NCI-H524 treated with DMSO at 0.1 percent for 48 hours (cell line): Measurements from ENCODE around the gene MINAR2.

ENCODE experiments used
- DNase-seq: peaks from one replicate; lab custom pipeline; 2025; lab: John Stamatoyannopoulos, UW

MINAR2 gene

DNA sequence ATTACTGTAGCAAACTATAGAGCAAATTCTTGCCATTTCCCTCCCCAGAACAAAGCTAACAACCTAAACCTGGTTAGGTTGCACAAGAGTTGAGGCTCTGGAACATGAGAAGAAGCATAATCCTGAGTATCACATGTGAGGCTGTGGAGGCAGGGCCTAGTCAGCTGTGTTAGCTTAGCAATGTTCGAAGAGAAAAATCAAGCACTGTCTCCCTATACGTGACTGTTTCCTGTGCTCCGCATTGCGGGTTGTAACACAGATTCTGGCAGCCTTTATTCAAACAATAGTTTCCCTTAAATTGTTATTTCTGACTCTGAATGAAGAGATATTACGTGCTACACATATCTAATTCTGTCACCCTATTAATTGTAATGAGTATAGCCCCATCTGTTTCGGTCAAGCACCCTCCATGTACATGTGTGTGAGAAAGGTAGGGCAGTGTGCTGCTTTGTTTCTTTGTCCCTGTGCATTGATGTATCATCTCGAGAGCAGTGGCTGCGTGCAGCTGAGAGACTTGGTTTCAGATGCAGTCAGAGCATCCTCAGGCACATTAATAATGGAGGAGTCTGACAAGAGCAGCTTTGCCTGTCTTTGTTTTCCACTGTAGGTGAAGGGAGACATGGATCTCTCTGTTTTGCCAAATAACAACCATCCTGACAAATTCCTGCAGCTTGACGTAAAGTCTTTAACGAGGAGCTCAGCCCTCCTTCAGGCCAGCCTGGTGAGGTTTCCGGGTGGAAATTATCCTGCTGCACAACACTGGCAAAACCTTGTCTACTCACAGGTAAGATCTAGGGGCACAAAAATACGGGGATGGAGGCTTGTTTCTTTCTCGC is at the start of gene MINAR2:
MINAR2 (plus strand) TSS at position 523 of the 836 bp plus-strand sequence; CDS start at position 620, 97 bp downstream.
- no peak for DNase-seq

DNA sequence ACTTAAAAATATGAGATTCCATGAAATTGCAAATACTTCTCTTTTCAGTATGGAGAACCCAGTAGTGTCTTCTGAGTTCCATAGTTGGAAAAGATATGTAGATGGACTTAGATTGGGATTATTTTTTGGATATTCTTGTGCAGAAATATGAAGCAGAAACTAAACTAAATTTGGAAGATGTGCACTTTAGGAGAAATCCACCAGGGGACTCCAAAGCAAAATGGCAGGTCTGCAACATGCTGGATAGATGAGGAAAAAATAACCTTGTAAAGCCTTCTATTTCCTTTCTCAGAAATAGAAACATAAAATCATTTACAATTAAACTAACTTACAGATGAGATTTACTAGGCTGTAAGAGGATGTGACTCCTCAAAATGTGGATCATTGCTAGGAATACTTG is 49.2 kb upstream of the MINAR2 start:
- DNase-seq: no peak

DNA sequence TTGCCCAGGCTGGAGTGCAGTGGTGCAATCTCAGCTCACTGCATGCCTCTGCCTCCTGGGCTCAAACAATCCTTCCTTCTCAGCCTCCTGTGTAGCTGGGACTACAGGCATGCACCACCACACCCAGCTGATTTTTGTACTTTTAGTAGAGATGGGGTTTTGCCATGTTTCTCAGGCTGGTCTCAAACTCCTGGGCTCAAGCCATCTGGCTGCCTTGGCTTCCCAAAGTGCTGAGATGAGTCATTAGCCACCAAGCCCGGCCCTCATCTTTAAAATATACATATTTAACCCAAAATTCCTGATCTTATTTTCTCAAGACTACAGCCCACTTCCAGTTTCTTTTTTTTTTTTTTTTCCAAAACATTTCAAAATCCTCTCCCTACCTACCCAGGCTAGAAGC is 31.7 kb upstream of the MINAR2 start:
- DNase-seq: no peak

DNA sequence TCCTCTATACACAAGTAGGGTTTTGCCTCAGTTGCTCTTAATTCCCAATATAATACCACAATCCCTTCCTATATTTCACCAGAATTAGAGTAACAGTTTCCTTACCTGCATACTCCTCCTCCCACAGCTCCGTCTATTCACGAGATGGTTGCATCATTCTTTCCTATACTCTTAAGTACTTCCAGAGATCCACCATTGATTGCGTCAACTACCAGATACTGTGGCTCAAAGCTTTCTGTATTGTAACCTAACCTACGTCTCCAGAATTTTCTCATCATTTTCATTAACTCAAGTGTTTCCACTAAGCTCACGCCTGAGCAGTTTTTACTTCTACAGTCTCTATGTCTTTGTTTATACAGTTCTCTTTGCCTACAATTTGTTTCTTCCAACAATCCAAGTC is 31.2 kb upstream of the MINAR2 start:
- DNase-seq: no peak

DNA sequence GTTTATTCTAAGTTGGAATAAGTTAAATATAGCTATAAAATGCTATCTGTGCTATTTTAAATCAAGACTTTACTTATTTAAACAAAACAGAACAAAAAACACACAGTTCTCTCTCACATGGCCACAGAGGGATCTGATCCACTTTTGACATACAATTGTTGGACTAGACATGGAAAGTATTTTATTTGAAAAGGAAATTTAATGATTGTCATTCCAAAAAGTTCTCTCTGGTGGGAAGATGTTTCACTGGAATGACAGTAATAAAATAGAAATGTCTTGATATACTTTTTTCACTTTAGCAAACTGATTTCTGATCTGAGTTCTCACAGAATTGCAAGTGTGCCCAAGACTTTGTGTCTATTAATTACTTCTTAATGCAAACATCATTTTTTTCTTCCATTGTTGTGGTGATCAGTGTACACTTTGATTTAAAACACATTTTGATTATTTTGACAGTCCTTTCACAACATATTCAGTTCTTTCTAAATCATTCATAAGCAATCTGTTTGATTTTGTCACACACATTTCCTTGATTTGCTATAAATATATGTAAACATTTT is 30.1 kb upstream of the MINAR2 start:
- no peak for DNase-seq

DNA sequence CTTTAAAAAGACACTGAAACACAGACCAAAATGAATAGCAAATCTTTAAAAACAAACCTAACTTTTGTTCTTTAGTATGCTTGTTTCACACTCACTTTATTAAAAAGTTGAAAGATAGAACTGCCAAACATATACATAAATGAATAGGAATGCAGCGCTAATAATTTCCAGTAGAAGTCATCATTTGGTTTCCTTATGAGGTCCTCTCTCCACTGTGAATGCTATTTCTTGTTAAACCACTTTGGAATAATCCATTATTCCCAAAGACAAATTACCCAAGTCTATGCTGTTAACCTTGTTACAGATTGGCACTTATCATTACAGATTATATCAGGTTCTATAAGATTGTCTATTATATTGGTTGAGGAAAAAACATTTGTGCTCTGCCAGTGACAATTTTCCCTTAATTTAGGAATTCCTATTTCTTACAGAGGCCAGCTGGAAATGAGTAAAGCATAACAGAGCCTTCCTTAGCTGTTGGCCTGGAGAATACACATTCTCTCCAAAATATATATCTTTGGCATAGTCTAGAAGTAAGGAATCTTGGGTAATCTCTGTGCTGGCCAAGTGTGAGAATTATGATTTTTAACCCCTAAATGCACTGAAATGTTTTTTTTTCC is 29.3 kb upstream of the MINAR2 start:
- no peak for DNase-seq

DNA sequence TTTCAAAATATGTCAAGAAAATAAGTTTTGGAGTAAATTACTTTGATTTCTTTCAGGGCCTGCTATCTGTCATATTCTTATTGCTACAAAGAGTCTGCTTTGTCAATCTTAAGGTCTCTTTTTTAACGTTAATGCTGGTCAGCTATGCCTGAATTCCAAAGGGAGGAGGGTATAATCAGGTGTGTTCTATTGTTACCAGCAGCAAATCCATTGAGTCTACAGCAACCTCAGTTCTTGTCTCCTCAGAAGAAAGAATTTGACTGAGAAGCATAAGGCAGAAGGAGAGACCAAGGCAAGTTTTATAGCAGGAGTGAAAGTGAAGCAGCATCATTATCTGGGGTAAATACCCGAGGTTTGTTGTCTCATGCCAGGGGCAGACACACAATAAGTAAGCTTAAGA is 23.7 kb upstream of the MINAR2 start:
- no peak for DNase-seq

DNA sequence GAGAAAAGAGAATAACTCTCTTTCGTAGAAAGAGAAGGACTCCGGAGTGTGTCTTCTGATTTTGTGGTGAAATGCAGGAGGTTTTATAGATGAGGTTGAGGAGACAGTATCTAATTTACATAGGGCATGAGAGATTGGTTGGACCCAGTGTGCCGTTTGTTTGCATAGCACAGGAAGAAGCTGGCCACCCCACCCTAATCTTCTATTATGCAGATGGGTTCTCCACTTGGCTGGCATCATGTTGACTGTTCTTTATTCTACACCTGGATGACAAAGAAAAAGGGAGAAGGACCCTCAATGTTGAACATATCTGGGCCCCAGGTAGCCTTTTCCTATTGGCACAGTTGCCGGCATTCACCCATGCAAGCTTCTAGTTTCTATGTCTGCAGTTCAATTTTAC is 23.2 kb upstream of the MINAR2 start:
- DNase-seq: no peak

DNA sequence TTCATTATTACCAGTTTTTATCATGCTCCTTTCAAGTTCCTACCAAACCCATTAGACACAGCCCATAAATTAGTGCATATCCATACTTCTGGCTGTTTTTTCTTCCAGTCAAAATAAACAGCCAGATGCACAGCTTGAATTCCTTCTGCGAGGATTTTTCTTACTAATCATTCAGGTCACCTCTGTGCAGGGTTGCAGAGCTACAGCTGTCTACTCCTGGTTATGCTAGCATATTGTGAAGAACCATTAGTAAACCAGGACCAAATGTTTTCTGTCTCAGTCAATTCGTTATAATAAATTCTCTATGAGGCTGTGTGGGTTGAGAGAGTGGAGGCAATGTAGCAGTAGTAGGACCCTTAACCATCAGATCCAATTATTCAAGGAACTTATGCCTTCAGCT is 8.1 kb upstream of the MINAR2 start:
- no peak for DNase-seq

DNA sequence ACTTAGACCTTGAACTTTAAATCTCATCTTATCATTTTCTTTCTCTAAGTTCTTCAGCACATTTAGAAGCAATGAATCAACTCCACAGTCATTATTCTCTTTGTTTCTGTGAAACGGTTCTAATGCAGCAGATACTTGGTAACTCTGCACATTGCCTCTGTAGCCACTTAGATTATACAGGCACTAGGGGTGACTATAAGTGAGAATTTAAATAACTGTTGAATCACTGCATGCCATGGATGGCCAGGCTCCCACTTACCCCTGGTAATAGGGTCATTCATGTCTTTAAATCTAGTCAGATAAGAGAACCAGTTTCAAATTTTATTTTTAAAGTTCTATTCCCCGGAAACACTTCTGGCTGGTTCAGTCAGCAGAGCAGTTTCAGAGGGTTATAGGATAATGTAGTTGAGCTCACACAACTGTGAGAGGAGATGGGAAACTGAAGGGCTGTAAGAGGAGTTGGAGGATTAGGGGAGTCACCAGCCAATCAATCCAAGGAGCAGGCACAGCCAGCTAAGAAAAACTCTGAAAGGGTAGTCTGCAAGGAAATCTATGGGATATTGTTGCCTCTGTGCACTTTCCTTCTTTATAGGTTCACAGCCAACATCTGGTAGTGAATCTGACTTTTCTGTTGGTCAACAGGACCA is 4.2 kb upstream of the MINAR2 start:
- no peak for DNase-seq

DNA sequence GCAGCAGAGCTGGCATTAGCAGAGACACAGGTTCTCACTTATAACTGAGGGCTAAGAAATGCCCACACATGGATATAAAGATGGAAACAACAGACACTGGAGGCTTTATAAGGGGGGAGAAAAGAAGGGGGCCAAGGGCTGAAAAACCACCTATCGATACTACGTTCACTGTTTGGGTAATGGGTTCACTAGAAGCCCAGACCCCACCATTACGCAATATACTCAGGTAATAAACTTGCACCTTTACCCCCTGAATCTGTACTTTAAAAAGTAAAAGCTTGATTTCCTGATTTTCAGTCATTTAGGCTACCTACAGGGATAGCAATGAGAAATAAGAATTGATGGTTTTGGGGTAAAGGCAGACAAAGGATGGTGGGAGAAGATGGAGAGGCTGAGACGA is 1.9 kb upstream of the MINAR2 start:
- DNase-seq: no peak

DNA sequence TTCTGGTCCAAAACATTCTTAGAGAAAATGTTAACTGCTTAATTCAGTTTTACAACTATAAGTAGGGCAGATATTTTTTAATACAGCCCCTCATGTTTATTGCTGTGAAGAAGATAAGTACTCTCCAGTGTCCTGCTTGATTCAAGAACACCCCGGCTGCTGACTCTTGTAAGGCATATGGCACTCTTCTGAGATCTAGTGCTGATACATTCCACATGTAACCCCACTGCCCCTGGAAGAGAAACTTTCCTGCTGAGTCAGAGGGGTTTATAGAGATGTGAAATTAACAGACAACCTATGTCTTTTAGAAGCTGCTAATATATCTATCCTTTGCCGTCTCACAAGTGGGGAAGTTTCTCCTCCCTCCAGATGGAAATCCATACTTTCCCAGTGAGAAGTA is 1.0 kb upstream of the MINAR2 start:
- no peak for DNase-seq

DNA sequence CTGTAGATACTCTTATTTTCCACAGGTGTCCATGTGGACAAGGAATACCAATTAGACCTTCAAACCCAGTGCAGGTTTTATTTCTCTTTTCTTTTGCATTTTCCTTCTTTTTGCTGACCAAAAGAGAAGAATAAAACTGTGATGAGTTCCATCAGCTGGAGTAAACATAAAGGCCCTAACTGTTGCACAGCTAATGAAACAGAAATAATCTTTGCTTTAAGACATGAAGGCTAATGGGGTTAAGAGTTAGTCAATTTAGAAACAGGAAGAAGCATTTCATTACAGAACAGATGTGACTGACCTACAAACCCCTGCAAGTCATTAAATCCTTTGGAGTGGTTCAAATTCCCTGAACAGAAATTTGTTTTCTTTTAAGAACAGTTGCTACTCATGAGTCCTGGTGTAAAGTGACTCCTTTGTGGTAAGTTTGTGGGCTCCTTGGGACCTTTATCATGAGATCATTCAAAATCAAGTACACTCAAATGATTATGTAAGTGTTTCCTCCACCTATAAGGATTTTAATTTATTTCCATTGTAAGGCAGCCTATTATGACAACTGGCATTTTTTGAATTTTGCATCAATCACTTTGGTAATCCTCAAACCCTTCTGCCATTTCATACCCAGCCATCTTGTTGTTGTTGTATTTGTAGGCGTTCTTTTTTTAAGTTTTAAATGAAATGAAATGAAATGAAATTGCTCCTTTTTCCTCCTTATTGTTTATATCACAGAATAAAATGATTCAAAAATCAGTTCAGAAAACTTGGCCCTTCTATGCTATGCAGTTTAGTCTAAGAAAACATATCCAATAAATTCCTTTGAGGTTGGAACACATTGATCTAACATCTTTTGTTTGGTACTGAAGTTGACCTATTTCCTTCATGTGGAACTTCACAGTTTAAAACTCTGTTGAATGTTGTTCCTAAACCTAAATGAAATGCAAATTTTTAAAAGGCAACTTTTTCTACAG is 1.3 kb downstream of the MINAR2 start:
- DNase-seq: no peak

DNA sequence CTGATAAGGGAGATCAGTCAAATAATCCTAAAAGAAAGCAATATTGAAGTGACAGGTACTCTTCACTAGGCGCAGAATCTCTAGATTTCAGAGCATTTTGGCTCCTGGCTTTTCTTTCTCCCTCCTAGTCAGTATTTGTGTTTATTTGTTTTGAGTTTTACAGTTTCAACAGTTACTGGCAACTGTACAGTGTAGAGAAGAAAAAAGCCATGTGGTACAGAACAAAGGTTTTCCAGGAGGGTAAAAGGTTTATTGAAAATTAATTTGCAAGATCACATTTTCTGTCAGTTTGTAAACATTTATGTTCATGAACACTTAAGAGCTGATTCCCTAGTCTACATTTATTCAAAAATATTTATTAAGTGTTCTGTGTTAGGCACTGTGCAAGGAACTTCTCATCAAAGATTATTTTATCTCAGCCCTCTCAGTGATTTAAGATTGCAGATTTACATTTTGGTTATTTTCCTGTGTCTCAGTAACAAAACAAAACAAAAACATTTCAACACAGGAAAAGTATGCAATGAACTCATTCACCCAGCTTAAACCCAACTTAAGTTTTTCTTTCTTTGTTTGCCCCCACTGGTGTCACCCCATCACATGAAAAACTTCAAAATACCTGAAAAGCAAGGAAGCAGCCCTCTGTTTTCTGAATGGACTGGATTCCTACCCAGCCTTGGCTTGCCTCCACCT is 12.9 kb downstream of the MINAR2 start:
- DNase-seq: no peak

- DNase-seq: no peak
Measured at GRCh38 chr5:129763651-129764050, 15.8 kb downstream of the MINAR2 start.

DNA sequence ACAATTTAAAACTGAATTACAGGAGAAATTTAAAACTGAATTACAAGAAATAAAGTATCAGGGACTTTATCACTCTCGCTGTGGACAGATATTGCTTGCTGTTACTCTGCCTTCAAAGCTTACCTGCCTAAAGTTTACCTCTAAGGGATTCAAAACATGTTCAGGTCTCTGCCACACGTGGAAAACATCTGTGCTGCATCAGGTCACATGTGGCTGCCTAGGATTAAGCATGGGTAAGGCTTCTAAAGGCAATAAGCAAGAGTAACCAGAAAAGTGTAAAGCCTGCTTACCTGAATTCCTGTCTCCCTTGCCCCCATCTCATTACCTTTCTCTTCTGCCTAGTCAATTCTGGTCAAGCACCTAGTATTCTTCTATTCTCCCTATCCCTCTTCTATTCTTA is 18.9 kb downstream of the MINAR2 start:
- DNase-seq: no peak

GRCh38 chr5:129767927-129768380 is 20.1 kb downstream of the MINAR2 start:
- peak; percentile 23 for DNase-seq

- DNase-seq: no peak
Measured at GRCh38 chr5:129768735-129769134, 20.8 kb downstream of the MINAR2 start.

DNA sequence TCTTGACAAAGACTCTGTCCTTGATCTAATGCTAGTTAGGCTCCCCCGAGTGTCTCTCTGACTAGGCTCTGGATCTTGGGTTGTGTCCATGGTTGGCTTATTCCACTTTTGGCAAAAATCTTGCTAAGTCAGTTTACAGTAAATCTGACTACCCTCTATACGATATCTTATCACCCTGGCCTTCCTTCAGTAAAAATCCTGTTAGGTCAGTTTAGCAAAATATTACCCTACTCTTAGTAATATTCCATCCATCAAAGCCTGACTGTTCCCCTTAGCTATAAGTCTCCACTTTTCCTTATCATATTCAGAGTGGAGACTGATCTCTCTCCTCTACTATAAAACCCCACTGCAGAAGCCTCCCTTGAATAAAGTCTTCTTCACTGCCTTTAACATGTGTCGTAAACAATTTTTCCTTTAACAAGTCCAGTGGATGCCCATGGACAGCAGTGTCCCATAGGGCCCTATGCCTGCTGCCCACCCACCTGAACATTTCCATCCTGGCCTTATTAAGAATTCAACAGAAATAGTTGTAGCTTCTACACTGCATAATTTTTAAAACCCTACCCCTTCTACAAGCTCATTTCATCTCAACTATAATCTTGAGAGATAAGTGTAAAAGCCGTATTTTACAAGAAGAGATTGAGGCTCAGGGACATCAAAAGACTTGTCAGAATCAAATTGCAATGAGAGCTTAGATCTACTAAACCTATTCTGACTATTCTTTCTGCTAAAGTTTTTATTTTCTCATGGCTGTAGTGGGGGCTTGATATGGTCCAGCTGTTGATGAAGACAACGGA is 22.3 kb downstream of the MINAR2 start:
- DNase-seq: no peak
